AML-193 (cell line): ENCODE results near the gene CNTLN.

ENCODE experiments used
- DNase-seq, 2 experiments: peaks; one replicate each; lab custom pipeline; 2025; lab: John Stamatoyannopoulos, UW

CNTLN gene, protein sequence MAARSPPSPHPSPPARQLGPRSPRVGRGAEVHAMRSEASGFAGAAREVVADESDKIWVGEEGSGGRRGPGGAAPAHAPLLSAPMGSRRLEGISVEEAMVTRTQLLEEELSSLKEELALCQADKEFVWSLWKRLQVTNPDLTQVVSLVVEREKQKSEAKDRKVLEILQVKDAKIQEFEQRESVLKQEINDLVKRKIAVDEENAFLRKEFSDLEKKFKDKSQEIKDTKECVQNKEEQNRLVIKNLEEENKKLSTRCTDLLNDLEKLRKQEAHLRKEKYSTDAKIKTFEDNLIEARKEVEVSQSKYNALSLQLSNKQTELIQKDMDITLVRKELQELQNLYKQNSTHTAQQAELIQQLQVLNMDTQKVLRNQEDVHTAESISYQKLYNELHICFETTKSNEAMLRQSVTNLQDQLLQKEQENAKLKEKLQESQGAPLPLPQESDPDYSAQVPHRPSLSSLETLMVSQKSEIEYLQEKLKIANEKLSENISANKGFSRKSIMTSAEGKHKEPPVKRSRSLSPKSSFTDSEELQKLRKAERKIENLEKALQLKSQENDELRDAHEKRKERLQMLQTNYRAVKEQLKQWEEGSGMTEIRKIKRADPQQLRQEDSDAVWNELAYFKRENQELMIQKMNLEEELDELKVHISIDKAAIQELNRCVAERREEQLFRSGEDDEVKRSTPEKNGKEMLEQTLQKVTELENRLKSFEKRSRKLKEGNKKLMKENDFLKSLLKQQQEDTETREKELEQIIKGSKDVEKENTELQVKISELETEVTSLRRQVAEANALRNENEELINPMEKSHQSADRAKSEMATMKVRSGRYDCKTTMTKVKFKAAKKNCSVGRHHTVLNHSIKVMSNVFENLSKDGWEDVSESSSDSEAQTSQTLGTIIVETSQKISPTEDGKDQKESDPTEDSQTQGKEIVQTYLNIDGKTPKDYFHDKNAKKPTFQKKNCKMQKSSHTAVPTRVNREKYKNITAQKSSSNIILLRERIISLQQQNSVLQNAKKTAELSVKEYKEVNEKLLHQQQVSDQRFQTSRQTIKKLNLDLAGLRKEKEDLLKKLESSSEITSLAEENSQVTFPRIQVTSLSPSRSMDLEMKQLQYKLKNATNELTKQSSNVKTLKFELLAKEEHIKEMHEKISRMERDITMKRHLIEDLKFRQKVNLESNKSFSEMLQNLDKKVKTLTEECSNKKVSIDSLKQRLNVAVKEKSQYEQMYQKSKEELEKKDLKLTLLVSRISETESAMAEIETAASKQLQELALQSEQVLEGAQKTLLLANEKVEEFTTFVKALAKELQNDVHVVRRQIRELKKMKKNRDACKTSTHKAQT (N-terminal part only)

DNA sequence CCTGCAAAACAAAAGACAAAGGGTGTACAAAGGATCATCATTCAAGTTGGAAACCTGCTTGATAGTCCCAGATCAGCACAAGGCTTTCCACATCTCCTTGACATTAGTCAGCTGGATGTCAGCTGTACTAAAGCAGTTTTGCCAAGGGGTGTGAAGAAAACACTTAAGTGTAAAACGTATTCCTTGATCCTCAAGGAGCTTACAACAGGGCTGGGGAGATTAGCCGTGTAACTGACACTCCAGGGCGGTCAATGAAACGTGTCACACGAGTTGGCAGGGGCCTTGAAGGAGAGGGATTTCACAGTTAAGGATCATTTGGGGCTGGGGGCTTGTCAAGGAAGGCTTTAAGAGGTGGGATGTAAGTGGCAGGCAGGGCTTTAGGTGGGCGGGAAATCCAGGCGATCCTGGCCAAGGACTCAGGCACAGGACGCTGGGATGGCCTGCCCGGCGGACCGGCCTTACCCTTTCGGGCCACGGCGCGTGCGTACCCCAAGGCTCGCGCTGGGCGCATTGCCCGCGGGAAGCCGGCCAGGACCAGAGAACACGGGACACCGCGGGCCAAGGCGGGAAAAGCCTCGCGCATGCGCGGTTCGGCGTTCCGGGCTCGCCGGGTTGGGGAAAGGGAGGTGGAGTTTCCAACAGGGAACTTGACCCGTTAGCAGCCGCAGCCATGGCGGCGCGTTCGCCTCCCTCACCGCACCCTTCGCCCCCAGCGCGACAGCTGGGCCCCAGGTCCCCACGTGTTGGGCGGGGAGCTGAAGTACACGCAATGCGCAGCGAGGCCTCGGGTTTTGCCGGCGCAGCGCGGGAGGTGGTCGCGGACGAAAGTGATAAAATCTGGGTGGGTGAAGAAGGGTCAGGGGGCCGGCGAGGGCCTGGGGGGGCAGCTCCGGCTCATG is at the start of gene CNTLN:
TSS of gene CNTLN (plus strand) at position 645 of the 899 bp plus-strand sequence. CDS start at position 671, 26 bp downstream.
- peak; percentile 74 to 80 for DNase-seq

DNA sequence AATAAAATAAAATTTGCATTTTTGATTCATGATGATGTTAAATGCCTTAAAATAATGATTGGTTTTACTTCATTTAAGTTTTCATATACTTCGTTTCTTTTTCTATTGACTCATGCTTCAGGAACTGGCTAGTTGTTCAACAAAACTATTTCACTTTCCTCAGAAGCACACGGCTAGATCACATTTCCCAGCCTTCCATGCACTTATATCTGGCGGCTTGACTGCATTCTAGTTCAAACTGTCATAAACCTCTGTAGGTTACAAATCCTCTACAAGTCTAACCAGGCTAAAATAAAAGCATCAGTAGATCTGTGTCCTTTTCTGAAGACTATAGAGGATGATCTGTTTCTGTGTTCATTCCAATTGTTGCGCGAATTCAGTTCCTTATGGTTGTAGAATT is 46.3 kb upstream of the CNTLN start:
- DNase-seq: no peak

DNA sequence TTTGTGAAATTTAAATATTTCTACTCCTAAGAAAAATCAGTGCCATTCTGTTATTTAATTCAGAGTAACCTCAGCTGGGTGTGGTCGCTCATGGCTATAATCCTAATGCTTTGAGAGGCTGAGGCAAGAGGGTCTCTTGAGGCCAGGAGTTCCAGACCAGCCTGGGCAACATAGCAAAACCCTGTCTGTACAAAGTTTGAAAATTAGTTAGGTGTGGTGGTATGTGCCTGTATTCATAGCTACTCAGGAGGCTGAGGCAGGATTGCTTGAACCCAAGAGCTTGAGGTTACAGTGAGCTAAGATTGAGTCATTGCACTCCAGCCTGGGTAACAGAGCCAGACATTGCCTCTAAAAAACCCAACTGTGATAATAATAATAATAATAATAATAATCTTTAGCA is 44.8 kb upstream of the CNTLN start:
- no peak for DNase-seq

DNA sequence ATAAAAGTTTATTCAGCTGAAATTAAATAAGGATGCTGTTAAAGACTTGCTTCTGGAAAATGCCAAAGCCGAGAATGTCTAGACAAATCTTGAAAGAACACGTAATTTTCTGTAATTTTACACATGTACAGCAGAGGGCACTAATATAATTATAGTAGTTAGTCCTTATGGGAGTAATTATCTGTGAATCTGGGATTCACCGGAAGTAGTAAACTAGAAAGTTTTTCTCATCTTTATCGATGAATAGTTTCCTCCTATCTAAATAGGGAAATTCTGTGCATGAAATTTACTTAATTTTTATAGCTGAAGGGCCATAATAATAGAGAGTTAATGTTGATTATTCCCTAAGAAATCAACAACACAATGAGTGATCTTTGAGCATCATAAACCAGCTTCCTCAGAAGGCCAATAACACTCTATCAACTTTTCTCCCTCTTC is 18.4 kb upstream of the CNTLN start:
- peak; percentile 37 to 56 for DNase-seq

DNA sequence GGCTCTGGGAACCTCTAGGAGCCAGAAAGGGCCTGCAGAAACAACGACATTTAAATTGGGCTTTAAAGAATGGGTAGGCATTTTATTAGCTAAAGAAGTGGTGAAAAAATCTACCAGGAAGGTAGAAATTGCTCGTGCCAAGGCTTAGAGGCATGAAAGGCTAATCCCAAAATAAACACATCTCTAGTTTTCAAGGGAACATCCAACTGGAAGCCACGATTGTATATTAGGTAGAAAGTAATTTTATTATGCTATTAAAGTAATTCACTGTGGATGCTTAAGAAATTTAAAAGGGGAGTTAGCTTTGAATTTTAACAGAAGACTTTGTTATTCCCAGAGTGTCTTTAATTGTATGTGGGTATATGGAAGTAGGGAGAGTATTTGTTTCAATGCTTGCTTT is 17.5 kb upstream of the CNTLN start:
- DNase-seq: no peak

DNA sequence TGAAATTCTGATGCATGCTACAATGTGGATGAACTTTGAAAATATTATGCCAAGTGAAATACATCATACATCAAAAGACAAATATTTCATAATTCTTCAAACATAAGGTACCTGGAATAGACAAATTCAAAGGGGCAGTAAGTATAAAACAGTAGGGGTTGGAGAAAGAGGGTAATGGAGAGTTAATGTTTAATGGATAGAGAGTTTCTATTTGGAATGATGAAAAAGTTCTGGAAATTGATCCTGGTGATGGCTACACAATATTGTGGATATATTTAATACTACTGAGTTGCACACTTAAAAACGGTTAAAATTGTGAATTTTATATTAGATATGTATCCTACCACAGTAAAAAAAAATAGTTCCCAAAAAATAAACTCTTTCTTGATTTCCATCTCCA is 14.6 kb upstream of the CNTLN start:
- no peak for DNase-seq

DNA sequence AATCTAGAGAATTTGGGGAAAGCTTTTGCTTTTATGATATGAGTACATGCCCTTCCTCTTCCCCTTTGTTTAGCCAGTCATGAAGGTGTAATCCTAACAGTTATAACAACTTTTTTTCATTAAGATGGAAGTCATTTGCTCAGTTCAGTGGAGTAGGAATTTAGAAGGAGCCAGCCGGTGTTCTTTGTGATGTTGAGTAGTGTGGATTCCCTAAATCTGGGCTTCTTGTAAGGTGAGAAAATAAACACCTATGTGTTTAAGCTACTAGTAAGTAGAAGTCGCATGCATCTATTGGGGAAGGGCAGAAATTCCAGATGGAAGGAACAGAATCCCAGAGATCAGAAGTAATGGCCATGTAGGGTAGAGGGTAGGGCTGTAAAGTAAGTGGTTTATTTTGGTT is 13.6 kb upstream of the CNTLN start:
- DNase-seq: no peak

DNA sequence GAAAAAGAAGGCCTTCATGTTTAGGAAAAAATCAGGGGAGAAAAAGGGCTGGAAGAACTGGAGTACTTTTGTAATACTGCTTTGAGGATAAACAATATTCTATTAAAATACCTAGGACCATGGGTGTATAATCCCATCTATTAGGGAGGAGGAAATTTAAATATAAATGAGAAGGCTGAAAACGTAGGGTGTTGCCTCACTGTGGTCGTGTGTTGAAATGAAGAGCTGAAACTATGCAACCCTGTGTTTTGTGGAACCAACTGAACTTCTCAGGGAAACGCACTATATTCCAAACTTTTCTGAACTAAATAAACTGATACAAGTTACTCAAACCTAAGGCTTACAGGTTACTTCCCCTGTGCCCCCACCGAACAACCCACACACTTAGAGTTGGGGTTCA is 4.5 kb upstream of the CNTLN start:
- peak; percentile 62 to 81 for DNase-seq

DNA sequence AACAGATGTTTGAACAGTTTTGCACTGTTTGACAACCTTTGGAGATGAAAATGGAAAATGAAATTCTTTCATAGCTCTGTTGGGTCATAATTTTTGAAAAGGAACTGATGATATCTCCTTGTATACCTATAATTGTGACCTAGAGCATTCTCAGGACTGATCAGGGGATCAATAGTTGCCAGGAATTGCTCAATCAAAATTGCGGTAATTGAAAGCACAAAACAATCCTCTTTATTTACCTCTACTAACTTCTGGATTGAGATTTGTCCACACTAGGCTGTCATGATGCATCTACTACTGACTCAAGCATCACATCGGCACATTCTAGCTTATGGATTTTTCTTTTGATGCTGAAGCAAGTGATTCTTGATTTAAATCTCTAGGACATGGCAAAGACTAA is 4.1 kb upstream of the CNTLN start:
- no peak for DNase-seq

DNA sequence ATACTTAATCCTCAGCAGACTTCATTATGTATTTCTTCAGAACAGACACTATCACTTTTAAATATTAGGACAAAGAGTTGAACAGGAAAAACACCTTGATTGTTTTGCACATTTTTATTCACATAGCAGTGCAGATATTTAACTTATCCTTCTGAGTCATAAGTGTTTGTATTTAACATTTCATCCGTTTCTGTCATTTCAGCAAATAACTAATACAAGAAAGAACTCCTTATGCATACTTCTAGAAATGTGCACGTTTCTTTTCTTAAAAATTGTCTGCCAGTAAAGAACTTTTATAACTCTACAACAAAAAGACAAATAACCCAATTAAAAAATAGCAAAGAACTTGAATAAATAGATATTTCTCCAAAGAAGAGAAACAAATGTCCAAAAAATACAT is 3.3 kb upstream of the CNTLN start:
- DNase-seq: no peak

DNA sequence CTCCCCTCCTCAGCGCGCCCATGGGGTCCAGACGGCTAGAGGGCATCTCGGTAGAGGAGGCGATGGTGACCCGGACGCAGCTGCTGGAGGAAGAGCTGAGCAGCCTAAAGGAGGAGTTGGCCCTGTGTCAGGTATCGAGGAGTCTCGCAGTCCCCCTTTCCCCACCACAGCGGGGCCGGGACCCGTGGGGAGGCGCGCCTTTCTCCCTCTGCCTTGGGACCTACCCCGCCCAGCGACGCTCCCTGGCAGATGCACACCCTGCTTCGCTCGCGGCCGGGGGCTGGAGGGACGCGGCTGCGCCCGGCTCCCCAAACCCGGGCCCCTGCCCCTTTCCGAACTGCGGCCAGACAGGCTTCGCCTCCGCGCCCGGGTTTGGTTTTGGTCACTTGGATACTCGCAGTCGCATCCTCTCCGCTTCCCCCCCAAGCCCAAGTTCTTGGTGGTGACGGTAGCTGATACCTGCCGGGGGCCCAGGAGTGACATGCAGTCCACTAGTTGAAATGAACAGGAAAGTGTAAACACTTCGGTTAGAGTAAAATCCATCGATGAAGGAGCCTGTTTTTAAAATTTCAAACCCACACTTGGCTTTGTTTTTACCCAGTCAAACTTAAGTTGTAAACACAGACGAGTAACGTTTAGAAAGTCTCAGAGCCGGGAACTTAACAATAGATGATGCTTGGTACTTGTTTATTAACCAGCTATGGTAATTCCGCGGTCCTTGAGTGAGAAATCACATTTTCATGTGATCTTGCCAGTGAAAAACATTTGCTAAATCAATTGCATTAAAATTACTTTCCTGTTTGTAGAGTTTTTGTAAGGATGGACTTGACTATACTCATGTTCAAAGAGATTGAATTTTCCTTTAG is 688 bp downstream of the CNTLN start:
- peak in 1 of 2 experiments; percentile 16 for DNase-seq

DNA sequence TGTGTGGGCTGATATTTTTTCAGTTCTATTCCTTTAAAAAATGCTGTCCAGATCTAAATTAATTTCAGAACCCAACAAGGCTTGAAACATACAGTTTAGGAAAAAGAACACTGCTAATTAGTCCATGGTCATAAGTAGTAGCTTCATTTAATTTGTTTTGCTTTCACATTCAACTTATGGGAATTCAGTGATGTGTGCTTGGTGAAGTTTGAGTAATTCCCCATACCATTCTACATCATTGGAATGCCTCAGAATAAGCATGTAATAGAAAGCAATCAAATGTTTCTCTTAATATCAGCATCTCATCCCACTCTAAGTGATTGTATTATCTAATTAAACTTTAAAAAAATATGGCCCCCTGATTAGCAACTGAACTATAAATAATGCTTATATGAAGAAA is 2.7 kb downstream of the CNTLN start:
- DNase-seq: no peak

DNA sequence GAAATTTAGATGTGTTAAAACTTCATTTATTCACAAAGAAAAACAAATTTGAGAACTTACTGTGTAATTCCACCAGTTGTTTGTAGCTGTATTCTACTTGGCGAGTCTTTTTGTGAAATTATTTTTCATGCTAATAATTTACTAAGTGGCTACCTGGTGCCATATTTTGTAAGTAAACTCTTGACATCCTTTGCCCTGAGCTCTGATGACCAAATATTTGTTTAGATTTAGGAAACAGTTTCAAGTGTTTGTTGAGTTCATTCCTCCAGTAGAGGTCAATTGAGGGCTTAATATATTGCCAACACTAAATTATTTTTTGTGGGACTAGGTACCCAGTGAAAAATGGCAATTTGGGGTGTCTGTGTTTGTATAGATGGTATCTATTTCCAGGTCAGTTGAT is 3.7 kb downstream of the CNTLN start:
- no peak for DNase-seq

DNA sequence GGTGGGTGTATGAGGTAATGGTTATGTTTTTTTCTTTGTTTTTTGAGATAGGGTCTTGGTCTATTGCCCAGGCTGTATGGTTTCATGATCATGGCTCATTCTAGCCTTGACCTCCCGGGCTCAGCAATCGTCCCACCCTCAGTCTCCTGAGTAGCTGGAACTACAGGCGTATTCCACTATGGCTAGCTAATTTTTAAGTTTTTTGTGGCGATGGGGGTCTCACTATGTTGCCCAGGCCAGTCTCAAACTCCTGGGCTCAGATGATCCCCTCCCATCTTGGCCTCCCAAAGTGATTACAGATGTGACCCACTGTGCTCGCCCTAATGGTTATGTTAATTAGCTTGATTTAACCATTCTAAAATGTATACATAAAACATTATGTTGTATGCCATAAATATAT is 5.6 kb downstream of the CNTLN start:
- no peak for DNase-seq

DNA sequence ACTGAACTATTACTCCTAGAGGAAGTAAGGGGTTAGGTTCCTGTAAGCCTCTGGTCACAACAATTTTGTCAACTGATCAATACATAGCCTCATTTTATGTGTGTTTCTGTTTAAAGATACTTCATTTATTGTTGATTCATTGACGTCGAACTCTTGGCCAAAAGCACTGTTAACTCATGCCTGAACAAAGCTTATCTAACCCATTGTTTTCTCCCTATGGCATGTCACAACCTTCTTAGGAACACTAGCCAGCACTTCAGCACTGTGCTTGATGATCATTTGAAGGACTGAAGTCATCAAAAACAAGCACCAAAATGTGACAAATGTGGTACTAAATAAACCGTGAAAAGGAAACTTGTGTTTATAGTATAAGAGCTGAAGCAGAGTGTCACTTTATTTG is 13.5 kb downstream of the CNTLN start:
- DNase-seq: no peak

DNA sequence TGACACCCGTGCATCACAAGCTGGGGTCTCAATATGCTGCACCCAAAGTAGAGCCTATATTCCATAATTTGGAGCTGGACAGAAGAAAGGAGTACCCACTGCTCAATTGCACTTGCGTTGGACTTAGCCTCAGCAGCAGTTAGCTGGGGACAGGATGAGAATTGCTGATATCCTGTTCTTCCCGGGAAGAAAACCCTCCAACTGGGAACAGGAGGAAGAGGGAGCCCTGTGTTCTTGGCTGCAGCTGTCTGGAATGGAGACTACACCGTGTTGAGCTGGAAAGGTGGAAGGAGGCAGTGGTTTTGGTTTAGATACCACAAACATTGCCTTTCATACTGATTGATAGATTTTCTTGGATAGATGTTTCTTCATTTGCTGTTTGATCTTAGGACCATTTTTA is 24.6 kb downstream of the CNTLN start:
- DNase-seq: no peak

DNA sequence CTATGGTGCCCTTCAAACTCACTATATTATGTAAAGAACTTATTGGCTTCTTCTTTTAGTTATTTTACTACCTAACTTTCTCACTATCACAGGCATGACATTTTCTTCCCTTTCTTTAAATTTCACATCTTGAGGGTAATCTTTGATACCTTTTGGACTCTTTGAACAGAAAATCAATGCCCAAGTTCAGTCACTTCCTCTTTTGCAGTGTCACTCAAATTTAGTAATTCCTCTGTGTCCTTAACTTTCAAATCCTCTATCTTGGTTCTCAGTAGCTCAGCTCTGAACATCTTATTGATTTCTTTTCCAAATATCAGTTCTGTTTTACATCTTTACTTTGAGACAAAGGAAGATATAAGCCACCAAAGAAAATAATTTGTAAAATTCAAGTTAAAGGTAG is 25.5 kb downstream of the CNTLN start:
- no peak for DNase-seq

DNA sequence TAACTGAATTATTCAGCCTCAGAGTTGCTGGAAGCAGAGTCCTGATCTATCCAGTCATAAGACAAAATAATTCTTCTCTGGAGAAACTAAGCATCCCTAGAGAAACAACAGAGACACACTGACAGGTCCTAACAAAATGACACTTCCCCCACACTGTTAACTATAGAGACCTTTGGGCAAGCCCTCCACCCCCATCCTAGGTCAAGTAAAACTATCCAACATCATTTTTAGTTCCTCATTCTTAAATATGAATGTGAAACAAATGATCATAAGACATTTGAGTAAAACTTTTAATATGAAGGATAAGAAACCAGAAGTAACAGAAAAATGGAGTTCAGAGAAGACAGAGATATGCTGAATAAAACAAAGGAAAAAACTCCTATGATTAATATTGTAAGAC is 30.9 kb downstream of the CNTLN start:
- DNase-seq: peak; percentile 1 to 24

DNA sequence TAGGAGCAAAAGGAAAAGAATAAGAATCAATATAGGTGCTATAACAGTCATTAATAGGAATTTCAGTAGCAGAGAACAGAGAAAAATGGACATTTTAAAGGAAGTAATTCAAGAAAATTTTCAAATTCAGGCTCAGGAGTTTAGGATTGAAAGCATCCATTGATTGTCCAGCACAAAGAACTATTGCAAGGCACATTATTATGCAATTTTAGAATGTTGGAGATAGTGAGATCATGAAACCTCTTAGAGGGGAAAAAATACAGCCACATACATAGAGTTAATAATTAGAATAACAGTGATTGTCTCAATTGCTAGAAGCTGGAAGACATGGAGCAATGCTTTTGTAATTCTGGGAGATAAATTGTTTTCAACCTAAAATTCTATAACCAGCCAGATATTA is 31.5 kb downstream of the CNTLN start:
- DNase-seq: no peak
